GM18870 (cell line): Measurements from ENCODE around the gene WIPF2.
"Not testable (repeated sequence)": the region's sequence is repeated elsewhere in the genome, so short reads cannot be mapped to it uniquely, and the experiment has no call there.

Source experiments
- ATAC-seq: cut with Tn5 transposase; IDR thresholded peaks from one replicate; pipeline ENCODE4 v1.9.1; 2021; ENCODE audit warnings: moderate library complexity; ENCODE audit not compliant: unreplicated experiment

Gene WIPF2

GRCh38 chr17:40293363-40293762 is 74.3 kb downstream of the WIPF2 start:
- ATAC-seq: no peak

GRCh38 chr17:40295488-40296436 is 76.7 kb downstream of the WIPF2 start:
- ATAC-seq: no peak

GRCh38 chr17:40297511-40297910 is 78.4 kb downstream of the WIPF2 start:
- ATAC-seq: no peak

- ATAC-seq: no peak
These were observed 79.6 kb downstream of the WIPF2 start for GRCh38 chr17:40298726-40299125.

GRCh38 chr17:40299159-40299757 is 80.2 kb downstream of the WIPF2 start:
- ATAC-seq: not testable (repeated sequence)

GRCh38 chr17:40301315-40301714 is 82.2 kb downstream of the WIPF2 start:
- no peak for ATAC-seq

GRCh38 chr17:40303009-40303657 is 84.0 kb downstream of the WIPF2 start:
- no peak for ATAC-seq

GRCh38 chr17:40303708-40304551 is 84.8 kb downstream of the WIPF2 start:
- no peak for ATAC-seq

- not testable (repeated sequence) for ATAC-seq
These were observed 85.4 kb downstream of the WIPF2 start for GRCh38 chr17:40304552-40304863.

- not testable (repeated sequence) for ATAC-seq
These were observed 85.8 kb downstream of the WIPF2 start for GRCh38 chr17:40304866-40305265.

GRCh38 chr17:40306395-40306794 is 87.3 kb downstream of the WIPF2 start:
- ATAC-seq: no peak

GRCh38 chr17:40307001-40307730 is 88.1 kb downstream of the WIPF2 start:
- ATAC-seq: no peak

GRCh38 chr17:40307740-40308239 is 88.7 kb downstream of the WIPF2 start:
- no peak for ATAC-seq

GRCh38 chr17:40309031-40309948 is 90.2 kb downstream of the WIPF2 start, which contains the start of gene RARA:
Gene RARA, plus strand, starts transcription at chr17:40309180. Its CDS starts 22,039 bp downstream, at chr17:40331219.
- no peak for ATAC-seq

GRCh38 chr17:40309949-40310510 is 90.9 kb downstream of the WIPF2 start:
- no peak for ATAC-seq

- no peak for ATAC-seq
These were observed 91.8 kb downstream of the WIPF2 start for GRCh38 chr17:40310882-40311391.

- no peak for ATAC-seq
These were observed 92.5 kb downstream of the WIPF2 start for GRCh38 chr17:40311575-40311974.

- ATAC-seq: no peak
These were observed 93.1 kb downstream of the WIPF2 start for GRCh38 chr17:40312131-40312731.
